Activated CD4-positive, alpha-beta T cell treated with anti-CD3 and anti-CD28 coated beads for 4 hours (primary cell): ENCODE data around the gene STK16.
"Not testable (repeated sequence)": the region's sequence is repeated elsewhere in the genome, so short reads cannot be mapped to it uniquely, and the experiment has no call there.

Experiments used
- DNase-seq, 2 donors: peaks; one replicate each; pipeline ENCODE4 v3.0.0-alpha.2; 2020

The STK16 gene

GRCh38 chr2:219246559-219246958 is 1.3 kb downstream of the STK16 start:
- DNase-seq = no peak

- DNase-seq = peak; percentile 67 to 75
Measured at GRCh38 chr2:219247678-219248642, 2.7 kb downstream of the STK16 start.

GRCh38 chr2:219248845-219249202 is 3.5 kb downstream of the STK16 start:
- no peak for DNase-seq

- DNase-seq = peak; percentile 40 to 44
Measured at GRCh38 chr2:219249203-219249980, 4.1 kb downstream of the STK16 start.

- DNase-seq = no peak
Measured at GRCh38 chr2:219250049-219250781, 4.9 kb downstream of the STK16 start.

- DNase-seq = no peak
Measured at GRCh38 chr2:219251656-219252055, 6.4 kb downstream of the STK16 start.

GRCh38 chr2:219252084-219252483 is 6.8 kb downstream of the STK16 start:
- DNase-seq = peak; percentile 41 to 46

- DNase-seq = peak; percentile 41 to 49
Measured at GRCh38 chr2:219252570-219252899, 7.3 kb downstream of the STK16 start.

- DNase-seq = peak; percentile 46 to 47
Measured at GRCh38 chr2:219252900-219253752, 7.8 kb downstream of the STK16 start, which contains the start of gene TUBA4B. TSS of gene TUBA4B (plus strand) at chr2:219253243. CDS start at chr2:219253408, 165 bp downstream.

GRCh38 chr2:219253753-219254589 is 8.7 kb downstream of the STK16 start, which contains the start of gene TUBA4A:
TSS of gene TUBA4A (minus strand) at chr2:219253918. CDS start at chr2:219253858, 60 bp downstream.
- DNase-seq = peak; percentile 89 to 92

GRCh38 chr2:219254590-219255201 is 9.4 kb downstream of the STK16 start:
- DNase-seq = peak; percentile 44 to 50

- not testable (repeated sequence) for DNase-seq
Measured at GRCh38 chr2:219258942-219259341, 13.7 kb downstream of the STK16 start.

GRCh38 chr2:219261024-219261855 is 16.0 kb downstream of the STK16 start:
- no peak for DNase-seq

- no peak for DNase-seq
Measured at GRCh38 chr2:219266232-219266631, 21.0 kb downstream of the STK16 start.

GRCh38 chr2:219266886-219267285 is 21.6 kb downstream of the STK16 start:
- no peak for DNase-seq

GRCh38 chr2:219268294-219268693 is 23.0 kb downstream of the STK16 start:
- no peak for DNase-seq

GRCh38 chr2:219269362-219270054 is 24.2 kb downstream of the STK16 start:
- no peak for DNase-seq

- DNase-seq = no peak
Measured at GRCh38 chr2:219270055-219270372, 24.7 kb downstream of the STK16 start.

- no peak for DNase-seq
Measured at GRCh38 chr2:219271021-219271420, 25.7 kb downstream of the STK16 start.
